Colonic mucosa (tissue), 4 donors: ENCODE results near the gene C5orf15. TPM values are rescaled to one million over a fixed set of nuclear protein-coding genes. Genes with fewer than 3 reads are reported as not detected.
A peak's percentile ranks its signal among the peaks of the same experiment; 100 is the strongest.

ENCODE experiments used
- DNase-seq: peaks from one replicate; pipeline ENCODE4 v3.0.0-alpha.2; 2020
- H3K27ac ChIP-seq: fragments of 200-600 bp; one replicate; pipeline ENCODE4 v1.8.0; 2021
- H3K27me3 ChIP-seq: fragments of 200-600 bp; one replicate; pipeline ENCODE4 v1.8.0; 2021
- H3K36me3 ChIP-seq: fragments of 200-600 bp; one replicate; pipeline ENCODE4 v1.8.0; 2021
- H3K4me1 ChIP-seq: fragments of 200-600 bp; one replicate; pipeline ENCODE4 v1.8.0; 2021; ENCODE audit warnings: mild to moderate bottlenecking
- H3K4me3 ChIP-seq: fragments of 200-600 bp; one replicate; pipeline ENCODE4 v1.8.0; 2021
- H3K9ac ChIP-seq, 2 donors: one replicate each; pipeline ENCODE4 v1.7.0; 2013; ENCODE audit warnings: control low read depth in 2 of 2, low read depth in 2 of 2, low read length in 2 of 2
- H3K9me3 ChIP-seq: fragments of 200-600 bp; one replicate; pipeline ENCODE4 v1.8.0; 2021
- intact Hi-C: fragments of 100-400 bp; cut with DNase I; formaldehyde crosslinking; loops from one replicate; pipeline ENCODE4 v1.14.1; 2022
- total RNA-seq, 2 donors: library from RNA; stranded (reverse); fragmentation: NEBNext Ultra II Directional in 1 of 2; extraction: Animal tissue kit (Norgen Biotek cat#: 25700) in 1 of 2; gene quantifications; one replicate each; pipeline ENCODE4 v1.2.1, GENCODE V29; 2021
- TF ChIP-seq, protein P1 (sequence below): fragments of 200-600 bp; IDR thresholded peaks from one replicate; pipeline ENCODE4 v1.8.0; 2022; ENCODE audit warnings: antibody characterized with exemption, mild to moderate bottlenecking
- donor health status: healthy.
- donor health status: DM: no; HTN: no; CAD: no.
- donor health status: DM: no; HTN: no; CAD: no.

Gene C5orf15
- total RNA-seq, 2 donors from 2014 or later, result 21.1 to 31.9 TPM

DNA sequence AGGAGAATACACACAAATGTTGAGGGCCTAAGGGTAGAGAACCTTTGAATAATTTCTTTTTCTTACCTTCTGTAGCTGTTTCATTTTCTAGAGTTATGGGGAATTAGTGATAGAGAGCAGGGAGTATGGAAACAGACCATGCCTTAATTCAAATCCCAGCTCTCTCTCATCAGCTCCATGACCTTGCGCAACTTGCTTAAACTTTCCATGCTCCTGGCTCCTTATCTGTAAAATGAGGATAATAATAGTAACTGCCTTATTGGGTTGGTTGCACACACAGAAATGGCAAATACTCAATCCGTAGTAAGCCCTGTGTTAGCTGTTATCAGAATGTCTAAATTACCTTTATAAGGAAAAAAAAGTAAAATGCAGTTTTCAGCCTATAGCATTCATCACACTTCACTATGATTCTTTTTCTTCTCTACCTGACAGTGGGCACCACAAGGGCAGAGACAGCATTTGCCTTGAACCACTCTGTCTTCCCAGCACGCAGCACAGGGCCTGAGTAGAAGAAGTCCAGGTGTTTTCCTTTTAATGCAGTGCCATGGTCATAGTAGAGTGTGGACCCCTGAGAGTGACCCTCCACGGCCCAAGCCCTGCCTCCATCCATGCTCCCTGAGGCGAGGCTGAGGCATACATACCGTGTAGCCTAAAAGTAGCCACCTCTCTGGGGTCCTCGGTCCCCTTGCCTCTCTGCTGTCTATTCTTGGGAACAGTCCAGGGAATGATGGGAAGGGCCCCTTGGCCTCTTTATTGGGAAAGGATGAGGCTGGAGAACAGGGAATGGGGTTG lies 17.4 kb downstream of the C5orf15 start:
- Histone ChIP-seq H3K27me3 (no peaks in the 10 kb centered on the region), H3K36me3 (no peaks in the 10 kb centered on the region), H3K9ac (no peak overlapping the region), H3K4me1 (no peaks in the 10 kb centered on the region), H3K9me3 (no peaks in the 10 kb centered on the region), H3K27ac (no peak overlapping the region), H3K4me3 (no peak overlapping the region)
- TF ChIP-seq, protein P1, sequence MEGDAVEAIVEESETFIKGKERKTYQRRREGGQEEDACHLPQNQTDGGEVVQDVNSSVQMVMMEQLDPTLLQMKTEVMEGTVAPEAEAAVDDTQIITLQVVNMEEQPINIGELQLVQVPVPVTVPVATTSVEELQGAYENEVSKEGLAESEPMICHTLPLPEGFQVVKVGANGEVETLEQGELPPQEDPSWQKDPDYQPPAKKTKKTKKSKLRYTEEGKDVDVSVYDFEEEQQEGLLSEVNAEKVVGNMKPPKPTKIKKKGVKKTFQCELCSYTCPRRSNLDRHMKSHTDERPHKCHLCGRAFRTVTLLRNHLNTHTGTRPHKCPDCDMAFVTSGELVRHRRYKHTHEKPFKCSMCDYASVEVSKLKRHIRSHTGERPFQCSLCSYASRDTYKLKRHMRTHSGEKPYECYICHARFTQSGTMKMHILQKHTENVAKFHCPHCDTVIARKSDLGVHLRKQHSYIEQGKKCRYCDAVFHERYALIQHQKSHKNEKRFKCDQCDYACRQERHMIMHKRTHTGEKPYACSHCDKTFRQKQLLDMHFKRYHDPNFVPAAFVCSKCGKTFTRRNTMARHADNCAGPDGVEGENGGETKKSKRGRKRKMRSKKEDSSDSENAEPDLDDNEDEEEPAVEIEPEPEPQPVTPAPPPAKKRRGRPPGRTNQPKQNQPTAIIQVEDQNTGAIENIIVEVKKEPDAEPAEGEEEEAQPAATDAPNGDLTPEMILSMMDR, result no peak
- intact Hi-C loops, result no loop called here
- DNase-seq, result no peak

DNA sequence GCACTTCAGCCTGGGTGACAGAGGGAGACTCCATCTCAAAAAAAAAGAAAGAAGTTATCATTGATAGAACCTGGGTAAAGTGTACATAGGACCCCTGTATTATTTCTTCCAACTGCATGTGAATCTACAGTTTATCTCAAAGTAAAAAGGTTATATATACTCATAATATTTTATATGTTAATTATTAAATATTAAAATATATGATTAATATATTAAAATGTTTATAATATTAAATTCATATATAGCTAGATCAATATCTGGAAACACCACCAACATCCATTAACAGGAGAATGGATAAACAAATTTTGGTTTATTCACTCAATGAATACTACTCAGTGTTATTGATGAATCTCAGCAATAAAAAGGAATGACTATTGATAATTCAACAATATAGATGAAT lies 19.7 kb downstream of the C5orf15 start:
- no peak for DNase-seq
- TF ChIP-seq, protein P1, result no peak

DNA sequence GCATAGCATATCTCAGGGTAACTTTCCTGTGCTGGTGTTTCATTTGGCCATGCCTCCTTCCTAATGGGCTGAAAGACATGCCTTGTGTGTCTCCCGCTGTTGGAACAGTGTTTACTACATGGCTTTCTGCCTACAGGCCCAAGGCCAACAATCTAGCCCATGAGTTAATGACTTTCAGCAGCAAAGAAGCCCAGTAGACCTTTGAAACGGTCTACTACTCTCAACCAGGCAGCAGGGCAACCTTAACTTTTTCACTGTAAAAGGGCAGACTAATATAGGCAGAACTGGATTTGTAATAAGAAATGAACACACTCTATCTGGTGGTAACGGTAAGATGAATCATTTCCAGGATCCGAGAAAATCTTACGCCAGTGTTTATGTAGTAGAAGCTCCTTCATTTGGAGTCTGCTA lies 21.0 kb downstream of the C5orf15 start:
- Histone ChIP-seq H3K27me3 (no peaks in the 10 kb centered on the region), H3K4me1 (no peaks in the 10 kb centered on the region), H3K9ac (no peak overlapping the region), H3K36me3 (no peaks in the 10 kb centered on the region), H3K9me3 (no peaks in the 10 kb centered on the region), H3K4me3 (no peak overlapping the region), H3K27ac (no peak overlapping the region)
- no peak for DNase-seq
- TF ChIP-seq, protein P1, result no peak
- intact Hi-C loops, result no loop called here

More for the DNA sequence above, 19.7 kb downstream of the C5orf15 start:
- H3K27ac ChIP-seq, result no peak overlapping the region
- H3K36me3 ChIP-seq, result no peaks in the 10 kb centered on the region
- no peaks in the 10 kb centered on the region for H3K27me3 ChIP-seq
- H3K4me1 ChIP-seq, result no peaks in the 10 kb centered on the region
- no peak overlapping the region for H3K9ac ChIP-seq
- H3K9me3 ChIP-seq, result no peaks in the 10 kb centered on the region
- intact Hi-C loops, result no loop called here
- H3K4me3 ChIP-seq, result no peak overlapping the region

DNA sequence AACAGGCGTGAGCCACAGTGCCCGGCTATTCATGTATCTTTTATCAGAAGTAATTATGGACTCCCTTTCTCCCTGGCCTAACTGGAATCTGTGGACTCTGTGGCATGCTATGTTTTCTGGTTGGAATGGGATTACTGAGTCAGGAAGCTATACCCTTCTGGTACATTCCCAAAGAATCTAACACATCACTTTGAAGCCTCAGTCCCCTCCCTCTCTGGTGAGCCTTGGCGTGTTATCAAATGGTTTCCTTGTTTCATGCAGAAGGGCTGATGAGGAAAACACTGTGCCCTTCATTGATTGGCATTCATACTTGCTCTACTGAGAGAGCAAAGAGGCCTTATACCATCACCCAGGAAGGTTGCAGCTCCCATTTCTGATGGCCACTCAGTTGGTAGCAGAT lies 22.9 kb downstream of the C5orf15 start:
- H3K36me3 ChIP-seq, result no peaks in the 10 kb centered on the region
- H3K27ac ChIP-seq, result no peak overlapping the region
- H3K27me3 ChIP-seq, result no peaks in the 10 kb centered on the region
- no peak overlapping the region for H3K4me3 ChIP-seq
- DNase-seq, result no peak
- TF ChIP-seq, protein P1, result no peak
- H3K4me1 ChIP-seq, result no peaks in the 10 kb centered on the region
- H3K9ac ChIP-seq, result no peak overlapping the region
- intact Hi-C loops, result no loop called here
- H3K9me3 ChIP-seq, result no peaks in the 10 kb centered on the region

DNA sequence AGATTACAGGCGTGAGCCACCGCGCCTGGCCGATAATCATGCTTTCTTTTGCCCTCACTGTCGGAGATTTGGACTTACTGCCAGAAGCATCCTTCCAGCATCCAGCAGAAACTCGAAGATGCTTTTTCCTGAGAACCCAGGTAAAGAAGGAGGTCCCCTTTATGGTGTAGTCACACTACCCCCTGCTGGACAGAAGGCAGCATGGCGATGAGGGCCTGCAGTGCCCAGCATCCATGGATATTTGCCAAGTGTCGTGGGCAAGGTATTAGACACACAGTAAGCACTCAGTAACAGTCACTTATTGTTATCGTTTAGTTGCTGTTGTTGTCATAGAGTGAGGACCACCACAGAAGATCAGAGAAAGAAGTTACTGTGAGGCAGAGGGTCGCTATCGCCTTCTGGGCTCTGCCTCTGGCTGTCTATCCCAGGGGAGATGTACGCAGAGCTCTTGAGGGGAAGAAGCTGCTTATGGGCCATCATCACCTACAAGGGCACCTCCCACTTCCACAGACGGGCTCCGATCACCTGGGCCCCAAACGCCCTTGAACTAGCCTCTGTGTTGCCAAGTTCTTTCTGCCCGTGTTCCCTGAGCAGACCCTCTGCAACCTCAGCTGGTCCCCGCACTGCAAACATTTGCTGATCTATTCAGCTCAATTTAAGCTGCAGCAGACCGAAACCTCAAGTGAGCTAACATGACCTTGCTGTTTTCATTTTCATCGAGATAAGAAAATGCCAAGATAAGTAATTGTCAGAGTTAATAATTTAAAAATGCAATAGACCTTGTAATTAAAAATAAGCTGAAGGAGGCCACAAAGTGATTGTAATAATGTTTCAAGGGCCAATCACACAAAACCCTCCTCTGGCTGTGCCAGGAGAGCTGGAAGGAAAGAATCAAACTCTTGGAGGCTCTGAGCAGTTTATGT lies 23.9 kb downstream of the C5orf15 start:
- TF ChIP-seq, protein P1, result peak; percentile 35
- H3K36me3 ChIP-seq, result no peaks in the 10 kb centered on the region
- H3K9me3 ChIP-seq, result no peaks in the 10 kb centered on the region
- H3K4me3 ChIP-seq, result no peak overlapping the region
- H3K27ac ChIP-seq, result no peak overlapping the region
- H3K9ac ChIP-seq, result no peak overlapping the region
- H3K27me3 ChIP-seq, result no peaks in the 10 kb centered on the region
- DNase-seq, result peak; percentile 35
- H3K4me1 ChIP-seq, result no peaks in the 10 kb centered on the region
- intact Hi-C loops, result no loop called here
